Stimulated activated CD8-positive, alpha-beta memory T cell treated with anti-CD3 and anti-CD28 coated beads, Interleukin-2, amount 100 ng/mL, for 1 hour (primary cell): Measurements from ENCODE around the gene SIAH3.

Experiments
- DNase-seq, 2 donors: peaks; one replicate each; pipeline ENCODE4 v3.0.0-alpha.2; 2020; ENCODE audit warnings: low read depth in 2 of 2

The SIAH3 gene

DNA sequence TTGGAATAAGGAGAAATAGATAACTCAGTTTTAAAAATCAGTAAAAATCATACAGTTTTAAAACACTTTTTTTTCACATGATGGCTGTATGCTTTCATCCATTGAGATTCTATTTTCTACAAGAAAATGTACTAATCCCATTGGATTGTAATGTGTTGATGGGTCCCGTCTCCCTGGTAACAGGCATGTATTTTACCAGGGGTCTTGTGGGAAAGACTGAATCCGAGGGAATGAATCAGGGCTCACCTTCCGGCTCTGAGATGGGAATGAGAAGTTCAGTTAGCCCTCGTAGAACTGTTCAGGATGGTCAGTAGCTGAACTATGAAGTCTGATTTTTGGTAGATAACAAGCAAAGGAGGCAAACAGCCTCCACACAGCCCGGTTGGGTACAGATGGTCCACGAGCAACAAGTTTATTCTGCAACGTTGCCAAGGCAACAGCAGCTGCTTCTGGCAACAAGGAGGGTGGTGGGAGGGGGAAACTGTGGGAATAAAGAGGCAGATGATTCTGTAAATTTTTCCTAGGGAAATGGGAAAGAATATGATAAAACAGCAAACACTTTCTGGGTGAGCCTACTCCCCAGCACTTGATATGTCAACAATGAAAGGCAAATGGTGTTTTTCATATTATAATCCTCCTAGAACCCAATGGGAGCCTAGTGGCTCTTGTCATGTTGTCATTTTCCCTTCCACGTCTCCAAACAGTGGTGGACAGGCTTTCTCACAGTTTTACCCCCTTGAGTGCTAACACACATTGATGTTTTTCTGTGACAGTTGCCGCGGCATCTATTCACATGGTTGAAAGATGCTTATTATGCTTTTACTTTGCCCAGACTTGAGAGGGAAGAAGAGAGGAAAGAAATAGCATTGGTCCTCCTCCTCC, 12.4 kb upstream of the SIAH3 start:
- DNase-seq, result no peak

DNA sequence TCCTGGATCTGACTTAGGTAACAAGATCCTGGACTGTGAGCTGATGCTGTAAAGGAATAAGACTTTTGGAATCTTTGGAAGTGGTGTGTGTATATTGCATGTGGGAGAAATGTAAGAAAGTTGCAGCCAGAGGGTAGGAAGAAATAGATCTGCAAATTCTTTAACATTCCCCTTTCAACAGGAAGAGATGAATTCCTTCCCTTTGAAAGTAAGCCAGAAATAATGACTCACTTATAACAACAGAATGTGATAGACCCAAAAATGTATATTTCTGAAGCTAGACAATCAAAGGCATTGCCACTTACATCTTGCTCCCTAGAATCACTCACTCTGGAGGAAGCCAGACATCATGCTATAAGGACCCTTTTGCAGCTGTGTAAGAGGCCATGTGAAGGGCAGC, 9.8 kb upstream of the SIAH3 start:
- DNase-seq, result no peak

DNA sequence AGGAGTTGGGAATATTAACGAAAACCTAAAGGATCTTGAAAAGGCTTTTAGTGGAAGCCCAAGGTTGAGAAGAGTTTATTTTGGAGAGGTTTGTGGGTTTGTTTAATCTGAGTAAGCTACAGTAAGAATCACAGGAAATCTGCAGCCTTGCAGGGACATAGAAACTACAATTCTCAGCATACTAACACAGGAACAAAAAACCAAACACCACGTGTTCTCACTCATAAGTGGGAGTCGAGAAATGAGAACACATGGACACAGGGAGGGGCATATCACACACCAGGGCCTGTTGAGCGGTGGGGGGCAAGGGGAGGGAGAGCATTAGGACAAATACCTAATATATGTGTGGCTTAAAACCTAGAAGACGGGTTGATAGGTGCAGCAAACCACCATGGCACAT, 8.7 kb upstream of the SIAH3 start:
- DNase-seq, result no peak

DNA sequence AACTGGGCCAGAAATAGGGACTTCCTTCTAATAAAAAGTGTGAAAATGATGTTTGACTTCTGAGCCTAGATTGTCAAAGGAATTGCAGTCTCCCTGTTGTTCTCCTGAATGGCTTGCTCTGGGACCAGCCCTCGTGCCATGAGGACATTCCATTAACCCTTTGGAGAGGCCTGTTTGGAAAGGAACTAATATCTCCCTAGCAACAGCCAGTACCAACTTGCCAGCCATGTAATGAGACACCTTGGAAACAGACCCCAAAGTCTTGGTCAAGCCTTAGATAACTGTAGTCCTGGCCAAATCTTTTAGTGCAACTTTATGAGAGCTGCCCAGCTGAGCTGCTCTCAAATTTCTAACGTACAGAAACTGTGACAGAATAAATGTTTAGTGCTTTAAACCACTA, 8.2 kb upstream of the SIAH3 start:
- no peak for DNase-seq

DNA sequence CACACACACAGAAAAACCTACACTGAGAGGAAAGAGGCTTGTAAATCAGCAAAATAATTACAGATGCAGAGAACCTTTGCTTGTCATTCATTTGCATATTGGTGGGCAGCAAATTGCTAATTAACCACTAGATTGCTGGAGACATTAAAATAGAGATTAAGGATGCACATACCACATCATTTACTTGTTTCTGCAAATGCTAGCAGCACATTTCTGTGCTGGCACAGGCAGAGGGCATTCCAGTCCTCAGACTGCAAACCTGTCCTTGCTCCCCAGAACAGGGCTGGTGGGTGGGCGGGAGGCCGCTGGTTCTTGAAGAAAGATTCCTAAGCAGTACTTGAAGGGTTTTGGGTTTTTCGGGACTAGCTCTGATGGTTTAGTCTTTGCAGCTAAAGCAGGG, 941 bp upstream of the SIAH3 start:
- DNase-seq, result no peak

DNA sequence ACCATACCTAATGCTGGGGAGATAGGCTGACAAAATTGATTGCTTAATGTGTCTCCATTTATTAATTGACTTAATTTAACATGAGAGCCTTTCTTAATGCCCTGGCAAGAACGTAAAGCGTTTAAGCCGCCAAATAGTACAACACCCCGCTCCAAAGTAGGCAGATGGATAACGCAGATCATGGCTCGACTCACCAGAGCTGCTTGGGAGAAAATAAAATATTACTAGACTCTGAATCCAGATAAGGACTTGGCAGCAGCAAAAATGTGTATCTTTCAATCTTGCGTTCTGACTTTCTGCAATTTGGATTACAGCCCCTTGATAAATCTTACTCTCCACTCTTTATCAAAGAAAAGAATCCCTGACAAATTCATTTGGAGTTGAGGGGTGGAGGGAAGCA, 403 bp upstream of the SIAH3 start:
- no peak for DNase-seq

DNA sequence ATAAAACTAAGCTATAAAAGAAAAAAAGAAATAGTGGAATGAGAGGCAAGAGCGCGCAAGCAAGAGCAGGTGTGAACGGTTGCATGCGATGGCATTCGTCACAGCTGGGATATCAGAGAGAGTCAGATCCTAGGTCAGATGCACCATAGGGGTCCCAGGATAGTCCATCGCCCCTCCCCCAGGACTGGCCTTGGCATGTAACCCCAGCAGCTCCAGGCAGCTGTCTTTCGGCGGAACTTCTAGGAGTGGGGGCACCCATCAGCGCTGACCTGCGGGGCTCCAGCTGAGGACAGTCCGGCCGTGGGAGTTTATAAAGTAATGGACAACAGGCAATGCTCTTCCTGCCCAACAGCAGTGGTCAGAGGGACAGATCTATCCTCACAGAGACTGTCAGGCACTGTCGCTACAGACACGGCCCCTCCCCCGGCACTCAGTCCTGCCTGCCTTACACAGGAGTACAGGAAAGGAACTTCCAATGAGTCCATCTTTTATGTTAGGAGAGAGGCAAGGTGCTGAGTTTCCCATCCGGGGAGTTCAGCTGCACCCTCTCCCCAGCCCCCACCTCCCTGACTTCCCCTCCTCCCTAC, 1.4 kb downstream of the SIAH3 start:
- DNase-seq, result no peak

DNA sequence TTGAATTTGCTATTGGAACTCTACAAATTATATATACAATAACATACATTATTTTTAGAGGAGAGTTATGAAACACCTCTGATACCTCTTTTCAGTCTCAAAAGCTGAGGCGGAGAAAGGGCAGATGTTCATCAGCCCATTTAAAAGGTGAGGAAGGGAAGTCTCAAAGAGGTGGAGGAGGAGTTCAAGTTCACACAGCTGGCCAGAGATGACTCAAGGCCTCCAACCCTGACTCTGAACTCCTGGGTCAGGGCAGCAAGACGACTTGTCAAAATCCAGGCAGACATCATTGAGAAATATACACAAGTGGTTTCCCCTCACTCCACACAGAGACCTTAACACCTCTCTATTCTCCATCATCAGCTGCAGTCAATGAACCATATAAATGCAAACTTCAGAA, 2.1 kb downstream of the SIAH3 start:
- no peak for DNase-seq

DNA sequence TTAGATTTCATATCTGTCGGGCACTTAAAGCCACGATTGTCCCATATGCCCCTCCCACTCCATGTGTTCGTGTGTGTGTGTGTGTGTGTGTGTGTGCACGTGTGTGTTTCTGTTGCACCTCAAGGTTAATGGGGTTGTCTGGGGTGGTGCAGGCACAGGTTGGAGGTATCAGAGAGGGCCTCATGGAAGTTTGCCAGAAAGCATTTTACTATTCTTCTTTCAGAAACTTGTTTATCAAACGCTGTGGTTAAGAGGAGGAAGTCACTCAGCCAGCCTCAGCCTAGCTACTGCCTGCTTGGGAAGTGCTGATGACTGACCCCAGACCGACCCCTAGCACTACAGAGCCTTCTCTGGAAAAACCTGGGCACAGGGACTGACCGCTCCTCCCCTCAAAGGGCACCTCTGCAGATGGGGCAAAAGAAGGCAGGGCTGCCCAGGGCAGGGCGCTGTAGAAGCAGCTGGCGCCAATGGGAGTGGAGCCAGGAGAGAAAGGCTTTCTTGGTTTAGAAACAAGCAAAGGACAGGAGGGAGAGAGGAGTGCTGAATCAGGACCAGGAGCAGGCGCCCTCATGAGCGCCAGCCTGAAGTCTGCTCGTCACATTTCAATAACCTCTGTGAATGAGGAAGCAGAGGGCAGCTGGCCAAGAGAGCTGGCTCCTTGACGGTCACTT, 3.9 kb downstream of the SIAH3 start:
- DNase-seq, result no peak

DNA sequence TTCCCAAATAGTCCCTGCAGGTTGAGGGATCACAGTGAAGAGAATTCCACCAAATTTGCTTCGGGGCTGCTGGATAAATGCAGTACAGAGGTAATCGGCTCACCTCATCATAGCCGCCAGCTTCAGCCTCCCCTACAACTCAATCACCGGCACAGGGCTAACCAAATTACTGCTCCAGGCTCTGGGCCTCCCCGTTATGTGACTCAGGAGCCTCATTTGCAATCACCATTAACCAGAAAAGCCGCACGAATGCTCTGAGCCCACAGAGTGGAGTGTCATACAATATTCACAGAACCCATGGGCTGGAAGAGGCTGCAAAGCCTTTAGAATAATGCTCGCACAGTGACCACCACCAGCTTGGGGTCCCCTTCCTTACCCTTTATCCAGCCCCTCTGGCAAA, 4.9 kb downstream of the SIAH3 start:
- no peak for DNase-seq

DNA sequence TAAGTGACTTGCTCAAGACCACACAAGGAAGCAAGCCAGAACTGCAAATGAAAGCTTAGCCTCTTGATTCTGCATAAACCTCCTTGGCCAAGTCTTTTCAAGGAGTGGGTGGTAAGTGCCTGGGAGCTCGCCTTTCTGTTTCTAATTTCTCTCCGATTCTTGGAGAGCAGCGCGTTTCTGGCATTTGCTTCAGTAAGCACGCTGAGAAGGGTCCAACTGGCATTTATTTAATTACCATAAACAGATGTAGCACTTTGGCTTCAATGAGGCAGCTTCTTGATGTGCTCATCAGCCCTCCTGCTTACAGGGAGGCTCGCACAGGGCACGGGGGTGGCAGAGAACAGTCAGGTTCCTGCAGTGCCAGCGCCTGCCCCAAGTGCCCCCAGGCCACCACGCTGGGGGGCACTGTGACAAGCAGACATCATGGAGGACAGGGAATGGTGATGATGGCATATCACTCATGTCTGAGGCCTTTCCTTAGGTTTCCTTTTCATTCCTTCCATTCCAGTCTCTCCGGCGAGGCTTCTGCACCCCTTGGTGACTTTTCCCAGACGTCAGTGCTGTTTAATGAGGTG, 13.3 kb downstream of the SIAH3 start:
- no peak for DNase-seq

DNA sequence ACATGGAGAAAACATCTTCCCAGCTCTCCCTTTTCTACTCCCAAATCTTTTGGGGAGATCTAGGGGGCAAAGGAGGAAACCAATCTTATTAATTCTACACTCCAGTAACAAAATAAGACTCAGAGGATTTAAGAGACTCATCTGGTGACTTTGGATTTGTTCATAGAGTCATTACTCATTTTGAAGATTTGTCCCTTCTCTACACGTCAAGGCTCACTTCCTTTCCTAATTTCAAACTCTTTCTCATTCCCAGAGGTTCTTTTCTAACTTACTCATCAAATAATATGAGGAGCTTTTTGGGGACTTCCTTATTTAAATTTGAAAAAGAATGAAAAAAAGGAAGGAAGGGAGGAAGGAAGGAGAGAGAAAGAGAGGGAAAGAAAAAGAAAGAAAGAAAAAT, 14.4 kb downstream of the SIAH3 start:
- no peak for DNase-seq

DNA sequence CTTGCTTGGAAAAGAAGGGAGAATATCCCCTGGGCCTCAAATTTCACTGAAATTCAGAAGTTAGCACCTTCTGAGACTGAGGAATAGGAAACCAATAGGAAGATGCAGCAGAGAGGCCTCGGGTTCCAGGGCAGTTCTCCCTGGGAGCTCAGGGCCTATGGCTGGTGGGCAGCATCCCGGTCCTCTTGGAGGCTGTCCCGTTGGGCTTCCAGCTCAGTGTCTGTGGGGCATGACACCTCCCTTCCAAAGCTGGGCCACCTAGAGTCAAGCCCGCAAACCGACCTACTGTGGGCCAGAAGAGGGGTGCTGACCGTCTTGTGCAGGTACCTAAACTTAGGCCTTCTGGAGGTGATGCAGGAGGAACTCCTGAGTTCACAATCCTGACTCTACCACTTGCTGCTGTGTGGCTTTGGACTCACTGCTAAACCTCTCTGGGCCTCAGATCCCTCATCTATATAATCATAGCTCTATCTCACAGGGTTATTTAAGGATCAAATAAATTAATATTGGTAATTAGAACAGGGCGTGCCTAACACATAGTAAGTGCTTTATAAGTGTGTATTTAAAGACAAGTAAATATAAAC, 17.1 kb downstream of the SIAH3 start:
- DNase-seq, result no peak

DNA sequence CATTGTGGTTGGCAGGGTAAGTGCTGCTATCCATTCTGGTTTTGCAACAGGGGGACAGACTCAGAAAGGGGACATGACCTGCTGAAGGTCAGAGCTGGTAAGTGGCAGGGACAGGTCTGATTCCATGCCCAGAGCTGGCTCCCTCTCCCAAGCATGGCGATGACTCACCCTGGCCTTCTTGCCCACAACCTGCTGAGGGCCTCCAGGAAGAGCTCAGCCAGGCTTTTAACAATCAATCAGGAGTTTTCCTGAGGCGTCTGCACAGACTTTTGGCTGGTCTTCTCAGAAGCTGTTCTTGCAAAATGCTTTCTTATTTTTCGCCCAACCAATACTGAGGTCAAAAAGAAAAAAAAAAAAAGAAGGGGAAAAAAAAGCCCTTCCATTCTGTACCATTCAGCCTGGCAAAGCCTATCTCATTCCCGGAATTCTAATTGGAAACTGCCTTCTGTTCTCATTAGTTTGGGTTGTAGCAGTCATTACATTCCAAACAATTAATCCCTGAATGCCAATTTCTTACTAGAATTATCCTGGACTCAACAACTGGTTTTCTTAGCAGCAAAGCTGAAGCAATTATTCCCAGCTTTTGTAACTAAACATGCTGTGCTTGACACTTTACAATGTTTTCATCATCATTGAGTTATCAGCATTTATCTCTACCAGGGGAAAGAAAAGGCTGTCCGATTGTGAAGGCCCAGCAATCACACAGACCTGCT, 17.7 kb downstream of the SIAH3 start:
- no peak for DNase-seq

DNA sequence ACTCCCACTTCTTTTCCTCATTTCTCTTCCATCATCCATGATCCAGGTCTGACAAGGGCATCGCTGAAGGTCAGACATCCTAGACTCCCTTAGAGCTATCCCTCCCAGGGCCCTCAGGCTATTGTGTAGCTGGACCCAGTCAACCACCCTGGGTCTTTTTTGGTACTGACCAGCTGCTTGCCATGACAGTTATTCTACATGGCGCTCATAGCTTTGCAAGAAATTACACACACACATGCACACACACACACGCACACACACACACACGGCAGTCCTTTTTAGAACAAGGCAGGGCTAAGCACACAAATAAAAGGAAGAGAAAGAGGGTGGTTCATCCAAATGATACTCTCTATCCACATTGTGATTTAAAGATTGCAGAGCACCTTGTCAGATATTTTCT, 18.3 kb downstream of the SIAH3 start:
- DNase-seq, result no peak

DNA sequence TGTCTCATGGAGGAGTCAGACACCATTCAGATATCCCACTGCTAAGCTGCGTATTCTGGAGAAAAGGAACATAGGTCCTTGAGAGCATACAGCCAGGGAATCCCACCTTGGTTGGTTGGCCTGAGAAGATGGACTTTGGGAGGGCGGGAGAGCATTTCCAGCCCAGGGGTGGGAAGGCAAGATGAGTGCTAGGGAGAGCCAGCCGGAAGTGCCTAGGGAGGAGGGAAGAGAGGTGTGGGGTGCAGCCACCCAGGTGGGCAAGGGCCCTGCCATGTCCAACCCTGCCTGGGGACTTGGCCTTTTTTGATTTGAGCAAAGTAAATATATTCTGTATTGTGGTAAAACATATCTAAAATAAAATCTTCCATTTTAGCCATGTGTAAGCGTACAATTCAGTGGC, 19.7 kb downstream of the SIAH3 start:
- DNase-seq, result no peak

DNA sequence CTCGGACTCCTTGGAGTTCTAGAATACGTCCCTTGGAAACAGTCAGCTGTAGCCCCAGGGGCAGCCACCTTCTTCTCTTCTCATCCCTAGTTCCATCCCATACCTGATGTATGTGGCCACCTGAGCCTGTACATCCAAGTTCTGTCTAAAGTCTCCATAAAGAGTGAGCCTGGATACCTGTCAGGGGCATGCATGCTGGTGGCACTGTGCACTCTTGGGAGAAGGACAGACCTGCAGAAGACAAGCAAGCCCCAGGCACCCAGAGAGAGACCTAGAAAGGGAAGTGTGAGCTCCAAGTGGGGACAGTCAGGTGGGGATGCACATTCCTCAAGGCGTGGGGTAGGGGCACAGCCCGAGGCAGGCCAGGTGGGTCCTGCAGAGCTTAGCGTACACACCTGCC, 21.4 kb downstream of the SIAH3 start:
- no peak for DNase-seq

DNA sequence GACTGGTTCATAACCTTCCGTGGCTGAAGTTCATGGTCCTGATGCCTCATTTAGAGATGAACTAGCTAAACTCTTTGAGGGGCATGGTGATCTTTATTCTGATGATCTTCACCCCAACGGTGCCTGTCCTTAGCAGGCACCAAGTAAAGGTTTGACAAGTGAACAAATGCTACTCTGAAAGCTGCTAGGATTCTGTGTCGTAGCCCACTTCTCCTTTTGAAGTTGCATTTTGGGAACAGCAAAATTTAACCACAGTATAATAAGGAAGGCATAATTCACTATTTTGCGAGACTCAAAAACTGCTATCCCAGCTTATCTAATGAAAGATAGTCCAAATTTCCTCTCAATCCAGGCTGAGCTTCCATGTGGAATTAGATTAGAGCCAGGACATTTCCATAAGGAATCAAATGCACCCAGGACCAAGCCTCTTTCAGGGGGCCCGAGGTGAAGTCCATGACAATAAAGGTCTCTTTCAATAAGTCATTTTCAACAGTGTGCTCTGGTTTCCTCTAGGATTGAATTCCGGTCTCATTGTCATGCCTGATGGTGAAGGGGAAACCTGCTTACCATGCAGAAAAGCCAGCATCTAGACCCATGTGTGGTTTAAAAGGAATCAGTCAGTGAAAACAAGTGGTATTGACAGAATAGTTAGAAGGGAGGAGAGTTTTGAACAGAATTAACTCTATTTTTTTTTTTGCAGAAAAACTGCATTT, 23.1 kb downstream of the SIAH3 start:
- DNase-seq, result no peak

DNA sequence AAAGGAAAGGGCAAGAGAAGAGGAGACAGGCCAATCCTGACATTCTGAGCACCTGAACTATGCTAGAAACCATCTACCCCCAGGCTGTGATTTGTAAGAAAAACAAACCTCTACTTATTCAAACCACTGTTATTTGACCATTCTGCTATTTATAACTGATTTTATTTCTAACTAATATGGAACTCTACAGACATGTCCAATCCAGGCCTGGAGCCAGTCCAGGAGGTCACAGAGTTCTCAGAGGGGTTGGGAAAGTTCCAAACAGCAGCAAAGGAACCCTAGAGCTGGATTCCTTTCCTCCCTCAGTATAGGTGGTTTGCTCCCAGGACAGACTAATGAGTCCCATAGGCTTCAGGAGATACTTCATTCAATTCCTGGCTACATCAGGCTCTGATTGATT, 24.2 kb downstream of the SIAH3 start:
- DNase-seq, result no peak

DNA sequence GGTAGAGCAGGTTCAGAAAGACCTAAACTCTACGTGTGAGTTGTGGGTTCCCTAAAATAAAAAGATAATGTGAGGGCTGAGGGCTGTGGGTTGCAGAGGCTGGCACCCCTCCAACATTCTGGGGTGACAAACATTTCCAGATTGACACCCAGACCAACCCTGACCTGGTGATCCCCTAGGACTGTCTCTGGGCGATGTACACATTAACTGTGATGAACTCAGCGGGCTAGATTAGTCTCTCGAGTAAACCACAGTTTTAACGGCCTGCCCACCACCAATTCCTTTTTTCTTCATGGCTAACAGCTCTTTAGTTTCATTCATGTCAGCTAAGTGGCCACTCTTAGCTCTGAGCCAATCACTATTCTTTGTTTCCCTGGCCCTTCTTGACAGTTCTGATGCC, 24.8 kb downstream of the SIAH3 start:
- no peak for DNase-seq

DNA sequence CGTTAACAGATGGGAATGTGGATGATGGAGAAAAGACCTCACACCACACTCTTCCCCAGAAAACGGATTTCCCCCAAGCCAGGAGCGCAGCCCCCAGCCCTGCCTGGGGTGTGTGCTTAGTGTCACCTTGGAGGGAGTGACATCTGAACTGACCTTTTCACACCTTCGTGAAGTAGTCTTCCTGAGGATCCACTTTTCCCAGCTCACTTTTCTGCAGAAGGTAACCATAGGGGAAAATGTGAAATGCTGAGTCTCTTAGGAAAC, 26.2 kb downstream of the SIAH3 start:
- no peak for DNase-seq
